GM12874 (cell line): ENCODE measurements around the gene MLC1.

ENCODE experiments used
- TF ChIP-seq, protein P1 (sequence below): IDR thresholded peaks from 2 replicates; pipeline ENCODE4 v1.5.1; 2011; ENCODE audit warnings: low read depth, mild to moderate bottlenecking, control low read depth, low read length, moderate library complexity; ENCODE audit not compliant: insufficient read depth

MLC1 gene

DNA sequence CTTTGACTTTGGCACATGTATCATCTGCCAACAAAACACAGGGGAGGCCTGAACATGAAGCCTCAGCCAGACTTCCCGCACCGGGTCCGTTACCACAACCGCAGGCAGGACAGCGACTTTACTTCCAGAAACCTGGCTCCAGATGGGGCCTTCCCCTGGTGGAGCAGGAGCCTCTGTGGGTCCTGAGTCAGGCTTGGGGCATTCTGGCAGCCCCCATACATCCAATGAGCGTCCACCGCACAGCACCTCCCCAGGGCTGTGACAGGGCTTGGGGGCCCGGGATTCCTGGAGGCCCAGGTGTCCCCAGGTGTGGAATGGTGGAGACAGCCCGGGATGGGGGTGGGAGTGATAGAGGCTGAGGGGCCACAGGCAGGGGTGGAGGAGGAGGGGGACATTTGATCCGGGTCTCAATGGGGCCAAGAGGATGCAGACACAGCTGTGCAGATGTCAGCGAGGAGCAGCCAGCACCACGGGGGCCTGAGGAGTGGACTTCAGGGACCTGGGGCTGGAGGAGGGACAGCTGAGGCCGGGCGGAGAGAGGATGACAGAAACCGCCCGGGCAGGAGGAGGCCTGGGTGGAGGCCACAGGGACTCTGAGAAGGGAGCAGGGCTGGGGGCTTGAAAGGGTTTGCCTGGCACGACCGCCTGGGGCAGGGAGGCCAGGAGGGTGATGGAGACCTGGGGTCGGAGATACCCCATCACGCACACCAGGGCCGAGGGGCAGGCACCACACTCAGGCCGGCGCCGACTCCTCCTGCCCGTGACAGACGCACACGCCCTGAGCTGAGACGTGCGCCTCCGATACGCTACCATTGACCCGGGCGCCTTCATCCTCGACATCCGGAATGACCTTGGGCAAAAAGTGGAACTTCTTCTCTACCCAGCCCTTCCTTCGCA, 35.7 kb downstream of the MLC1 start:
- TF ChIP-seq, protein P1, sequence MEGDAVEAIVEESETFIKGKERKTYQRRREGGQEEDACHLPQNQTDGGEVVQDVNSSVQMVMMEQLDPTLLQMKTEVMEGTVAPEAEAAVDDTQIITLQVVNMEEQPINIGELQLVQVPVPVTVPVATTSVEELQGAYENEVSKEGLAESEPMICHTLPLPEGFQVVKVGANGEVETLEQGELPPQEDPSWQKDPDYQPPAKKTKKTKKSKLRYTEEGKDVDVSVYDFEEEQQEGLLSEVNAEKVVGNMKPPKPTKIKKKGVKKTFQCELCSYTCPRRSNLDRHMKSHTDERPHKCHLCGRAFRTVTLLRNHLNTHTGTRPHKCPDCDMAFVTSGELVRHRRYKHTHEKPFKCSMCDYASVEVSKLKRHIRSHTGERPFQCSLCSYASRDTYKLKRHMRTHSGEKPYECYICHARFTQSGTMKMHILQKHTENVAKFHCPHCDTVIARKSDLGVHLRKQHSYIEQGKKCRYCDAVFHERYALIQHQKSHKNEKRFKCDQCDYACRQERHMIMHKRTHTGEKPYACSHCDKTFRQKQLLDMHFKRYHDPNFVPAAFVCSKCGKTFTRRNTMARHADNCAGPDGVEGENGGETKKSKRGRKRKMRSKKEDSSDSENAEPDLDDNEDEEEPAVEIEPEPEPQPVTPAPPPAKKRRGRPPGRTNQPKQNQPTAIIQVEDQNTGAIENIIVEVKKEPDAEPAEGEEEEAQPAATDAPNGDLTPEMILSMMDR: no peak

- TF ChIP-seq, protein P1: no peak
Observed at GRCh38 chr22:50048836-50049235, 36.4 kb downstream of the MLC1 start.

GRCh38 chr22:50048061-50048765, 37.0 kb downstream of the MLC1 start:
- TF ChIP-seq, protein P1: no peak

GRCh38 chr22:50047346-50047745, 37.9 kb downstream of the MLC1 start:
- TF ChIP-seq, protein P1: no peak

DNA sequence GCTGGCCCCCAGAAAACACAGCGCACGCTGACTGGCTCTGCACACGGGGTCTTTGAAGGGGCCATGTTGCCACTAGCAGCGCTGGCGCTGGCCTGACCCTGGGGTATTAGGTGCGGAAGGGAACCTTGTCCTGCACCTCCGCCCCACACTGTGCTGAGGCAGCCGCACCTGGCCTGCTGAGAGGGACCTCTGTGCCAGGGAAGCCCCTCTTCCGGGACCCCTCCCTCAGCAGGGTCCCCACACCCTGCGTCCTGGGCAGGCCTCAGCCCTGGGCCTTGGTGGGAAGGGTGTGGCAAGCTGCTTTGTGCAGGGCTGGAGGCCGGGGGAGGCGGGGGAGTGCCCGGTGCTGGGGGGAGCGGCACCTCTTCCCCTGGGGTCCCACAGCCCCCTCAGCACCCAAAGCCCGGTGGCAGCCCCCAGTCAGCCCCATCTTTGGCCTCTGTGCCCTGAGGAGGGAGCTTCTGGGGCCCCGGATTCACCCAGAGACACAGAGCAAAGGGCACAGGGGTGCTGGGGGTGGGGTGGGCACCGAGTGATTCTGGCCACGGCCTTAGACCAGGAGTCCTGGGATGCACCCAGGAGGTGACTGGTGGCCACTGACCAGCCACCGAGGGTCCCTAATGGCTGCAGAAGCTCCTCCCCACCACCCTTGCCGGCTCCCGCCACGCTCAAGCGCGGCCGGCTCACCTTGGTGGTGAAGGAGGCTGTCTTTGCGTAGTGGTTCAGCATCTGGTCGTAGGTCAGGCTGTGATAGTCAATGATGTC, 38.6 kb downstream of the MLC1 start:
- TF ChIP-seq, protein P1: no peak

DNA sequence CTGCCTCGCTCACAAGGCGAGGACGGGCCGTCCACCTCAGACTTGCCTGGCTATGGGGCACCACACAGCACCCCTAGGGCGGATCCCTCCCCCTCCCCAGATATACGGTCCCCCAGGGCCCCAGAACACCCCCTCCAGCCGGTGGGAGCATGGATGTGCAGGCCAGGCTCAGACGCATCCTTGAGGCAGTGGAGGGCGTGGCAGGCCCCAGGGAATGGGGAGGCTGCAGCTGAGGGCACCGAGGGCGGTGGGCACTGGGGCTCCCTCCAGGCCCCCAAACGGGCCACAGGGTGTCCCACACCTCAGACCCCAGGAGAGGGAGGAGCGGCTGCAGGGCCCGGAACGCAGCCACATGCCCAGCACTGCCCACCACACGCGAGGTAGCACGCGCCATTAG, 39.2 kb downstream of the MLC1 start:
- TF ChIP-seq, protein P1: no peak
